PFSK-1 (cell line): Measurements from ENCODE around the gene LSP1.

ENCODE experiments used
- FOXP2 ChIP-seq: optimal IDR thresholded peaks from 2 replicates; pipeline ENCODE3; 2011; ENCODE audit warnings: borderline replicate concordance, control low read depth, inconsistent platforms; ENCODE audit not compliant: insufficient read depth; ENCODE audit errors: extremely low read length, extremely low read depth
- POLR2AphosphoS5 ChIP-seq: IDR thresholded peaks from 2 replicates; pipeline ENCODE4 v1.6.1; 2012; ENCODE audit warnings: low read depth, mild to moderate bottlenecking, control low read depth, low read length, moderate library complexity
- SIN3A ChIP-seq: IDR thresholded peaks from 2 replicates; pipeline ENCODE4 v1.6.1; 2012; ENCODE audit warnings: mild to moderate bottlenecking, low read length, moderate library complexity, borderline replicate concordance; ENCODE audit not compliant: insufficient read depth
- TAF1 ChIP-seq: IDR thresholded peaks from 2 replicates; pipeline ENCODE4 v1.6.1; 2012; ENCODE audit warnings: low read length, control low read depth, borderline replicate concordance; ENCODE audit not compliant: insufficient read depth
- TF ChIP-seq, protein P1 (sequence below), 2 experiments: IDR thresholded peaks; 2 replicates each; pipeline versions ENCODE4 v1.6.1 to v1.8.0; 2011 to 2012; ENCODE audit warnings: low read depth in 2 of 2, low read length in 2 of 2, control low read depth in 1 of 2, inconsistent platforms in 1 of 2, mild to moderate bottlenecking in 1 of 2, moderate library complexity in 1 of 2; ENCODE audit not compliant: insufficient read depth in 1 of 2

The LSP1 gene

DNA sequence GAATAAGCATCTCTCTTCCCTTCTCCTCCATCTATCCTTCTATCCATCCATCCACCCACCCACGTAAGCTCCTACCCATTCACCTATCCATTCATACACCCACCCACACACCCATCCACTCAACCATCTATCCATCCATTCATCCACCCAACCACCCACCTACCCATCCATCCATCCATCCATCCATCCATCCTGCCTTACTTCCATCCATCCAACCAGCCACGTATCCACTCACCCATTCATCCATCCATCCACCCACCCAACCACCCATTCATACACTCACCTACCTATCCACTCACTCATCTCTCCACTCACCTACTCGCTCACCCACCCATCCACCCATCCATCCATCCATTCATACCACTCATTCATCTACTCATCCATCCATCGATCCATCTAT, 79.8 kb downstream of the LSP1 start:
- no peak for TF ChIP-seq POLR2AphosphoS5
- TF ChIP-seq FOXP2 = no peak
- no peak for TF ChIP-seq SIN3A
- TF ChIP-seq, protein P1, sequence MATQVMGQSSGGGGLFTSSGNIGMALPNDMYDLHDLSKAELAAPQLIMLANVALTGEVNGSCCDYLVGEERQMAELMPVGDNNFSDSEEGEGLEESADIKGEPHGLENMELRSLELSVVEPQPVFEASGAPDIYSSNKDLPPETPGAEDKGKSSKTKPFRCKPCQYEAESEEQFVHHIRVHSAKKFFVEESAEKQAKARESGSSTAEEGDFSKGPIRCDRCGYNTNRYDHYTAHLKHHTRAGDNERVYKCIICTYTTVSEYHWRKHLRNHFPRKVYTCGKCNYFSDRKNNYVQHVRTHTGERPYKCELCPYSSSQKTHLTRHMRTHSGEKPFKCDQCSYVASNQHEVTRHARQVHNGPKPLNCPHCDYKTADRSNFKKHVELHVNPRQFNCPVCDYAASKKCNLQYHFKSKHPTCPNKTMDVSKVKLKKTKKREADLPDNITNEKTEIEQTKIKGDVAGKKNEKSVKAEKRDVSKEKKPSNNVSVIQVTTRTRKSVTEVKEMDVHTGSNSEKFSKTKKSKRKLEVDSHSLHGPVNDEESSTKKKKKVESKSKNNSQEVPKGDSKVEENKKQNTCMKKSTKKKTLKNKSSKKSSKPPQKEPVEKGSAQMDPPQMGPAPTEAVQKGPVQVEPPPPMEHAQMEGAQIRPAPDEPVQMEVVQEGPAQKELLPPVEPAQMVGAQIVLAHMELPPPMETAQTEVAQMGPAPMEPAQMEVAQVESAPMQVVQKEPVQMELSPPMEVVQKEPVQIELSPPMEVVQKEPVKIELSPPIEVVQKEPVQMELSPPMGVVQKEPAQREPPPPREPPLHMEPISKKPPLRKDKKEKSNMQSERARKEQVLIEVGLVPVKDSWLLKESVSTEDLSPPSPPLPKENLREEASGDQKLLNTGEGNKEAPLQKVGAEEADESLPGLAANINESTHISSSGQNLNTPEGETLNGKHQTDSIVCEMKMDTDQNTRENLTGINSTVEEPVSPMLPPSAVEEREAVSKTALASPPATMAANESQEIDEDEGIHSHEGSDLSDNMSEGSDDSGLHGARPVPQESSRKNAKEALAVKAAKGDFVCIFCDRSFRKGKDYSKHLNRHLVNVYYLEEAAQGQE (IDR thresholded peaks at IDR 0.05; ENCODE audit: insufficient read depth in 1 of 2, low read depth in 2 of 2, low read length in 2 of 2) = no peak
- no peak for TF ChIP-seq TAF1

DNA sequence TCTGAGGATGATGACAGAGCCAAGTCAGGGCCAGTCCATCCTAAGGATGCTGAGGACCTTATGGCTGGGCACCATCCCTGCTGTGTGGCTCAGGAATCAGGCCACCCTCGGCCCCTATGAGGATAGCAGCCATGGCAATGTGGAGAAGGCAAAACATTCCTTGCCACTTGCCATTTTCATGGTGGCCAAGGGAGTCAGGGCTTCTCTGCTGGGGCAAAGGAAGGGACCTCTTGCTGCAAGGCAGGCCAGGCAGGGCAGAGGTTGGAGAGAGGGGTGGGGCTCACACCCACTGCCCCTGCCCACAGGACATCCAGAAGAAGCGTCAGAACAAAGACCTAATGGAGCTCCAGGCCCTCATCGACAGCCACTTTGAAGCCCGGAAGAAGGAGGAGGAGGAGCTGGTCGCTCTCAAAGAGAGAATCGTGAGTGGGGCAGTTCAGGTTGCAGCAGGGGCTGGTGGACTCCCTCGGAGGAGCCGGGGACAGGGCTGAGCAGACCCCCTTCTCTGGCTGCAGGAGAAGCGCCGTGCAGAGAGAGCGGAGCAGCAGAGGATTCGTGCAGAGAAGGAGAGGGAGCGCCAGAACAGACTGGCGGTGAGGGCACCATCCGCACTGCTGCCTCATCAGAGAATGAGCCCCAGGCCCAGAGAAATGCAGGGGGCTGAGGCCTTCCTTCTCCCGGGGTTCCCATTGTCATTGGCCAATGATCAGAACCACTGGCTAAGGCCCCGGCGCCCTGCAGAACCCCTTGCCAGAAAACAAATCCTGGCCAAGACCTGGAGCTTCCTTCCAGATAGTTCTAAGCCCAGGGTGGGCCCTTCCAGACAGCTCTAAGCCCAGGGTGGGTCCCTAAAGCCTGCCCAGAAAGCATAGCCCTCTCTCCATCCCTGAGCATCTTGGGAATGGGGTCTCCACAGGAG, 80.8 kb downstream of the LSP1 start:
- no peak for TF ChIP-seq SIN3A
- TF ChIP-seq POLR2AphosphoS5 = no peak
- no peak for TF ChIP-seq FOXP2
- TF ChIP-seq, protein P1 (IDR thresholded peaks at IDR 0.05; ENCODE audit: insufficient read depth in 1 of 2, low read depth in 2 of 2, low read length in 2 of 2) = no peak
- no peak for TF ChIP-seq TAF1

DNA sequence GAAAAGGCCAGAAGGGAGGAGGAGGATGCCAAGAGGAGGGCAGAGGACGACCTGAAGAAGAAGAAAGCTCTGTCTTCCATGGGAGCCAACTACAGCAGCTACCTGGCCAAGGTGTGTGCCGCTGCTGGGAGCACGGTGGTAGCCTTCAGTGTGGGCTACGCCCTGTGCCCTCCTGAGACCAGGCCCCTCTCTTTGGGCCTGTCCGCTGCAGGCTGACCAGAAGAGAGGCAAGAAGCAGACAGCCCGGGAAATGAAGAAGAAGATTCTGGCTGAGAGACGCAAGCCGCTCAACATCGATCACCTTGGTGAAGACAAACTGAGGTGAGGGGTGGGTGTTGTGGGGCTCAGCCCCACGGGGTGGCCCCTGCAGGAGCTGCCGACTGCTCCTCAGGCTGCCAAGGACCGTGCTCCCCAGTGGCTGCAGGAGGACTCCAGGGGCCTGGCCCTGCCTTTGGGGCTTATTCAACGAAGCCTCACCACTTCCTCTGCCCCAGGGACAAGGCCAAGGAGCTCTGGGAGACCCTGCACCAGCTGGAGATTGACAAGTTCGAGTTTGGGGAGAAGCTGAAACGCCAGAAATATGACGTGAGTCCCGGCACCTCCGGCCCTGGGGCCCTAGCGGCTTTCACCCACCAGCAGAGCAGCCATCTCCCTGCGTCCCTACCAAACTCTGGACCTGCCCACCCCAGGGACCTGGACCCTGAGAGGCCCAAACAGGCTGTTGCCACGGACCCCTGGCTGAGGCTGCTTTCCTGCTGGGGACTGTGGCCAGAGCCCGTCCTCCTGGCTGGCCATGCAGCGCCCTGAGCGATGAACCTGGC, 81.7 kb downstream of the LSP1 start:
- TF ChIP-seq SIN3A (no peak), POLR2AphosphoS5 (no peak), FOXP2 (no peak), TAF1 (no peak)
- TF ChIP-seq, protein P1 (IDR thresholded peaks at IDR 0.05; ENCODE audit: insufficient read depth in 1 of 2, low read depth in 2 of 2, low read length in 2 of 2) = no peak

DNA sequence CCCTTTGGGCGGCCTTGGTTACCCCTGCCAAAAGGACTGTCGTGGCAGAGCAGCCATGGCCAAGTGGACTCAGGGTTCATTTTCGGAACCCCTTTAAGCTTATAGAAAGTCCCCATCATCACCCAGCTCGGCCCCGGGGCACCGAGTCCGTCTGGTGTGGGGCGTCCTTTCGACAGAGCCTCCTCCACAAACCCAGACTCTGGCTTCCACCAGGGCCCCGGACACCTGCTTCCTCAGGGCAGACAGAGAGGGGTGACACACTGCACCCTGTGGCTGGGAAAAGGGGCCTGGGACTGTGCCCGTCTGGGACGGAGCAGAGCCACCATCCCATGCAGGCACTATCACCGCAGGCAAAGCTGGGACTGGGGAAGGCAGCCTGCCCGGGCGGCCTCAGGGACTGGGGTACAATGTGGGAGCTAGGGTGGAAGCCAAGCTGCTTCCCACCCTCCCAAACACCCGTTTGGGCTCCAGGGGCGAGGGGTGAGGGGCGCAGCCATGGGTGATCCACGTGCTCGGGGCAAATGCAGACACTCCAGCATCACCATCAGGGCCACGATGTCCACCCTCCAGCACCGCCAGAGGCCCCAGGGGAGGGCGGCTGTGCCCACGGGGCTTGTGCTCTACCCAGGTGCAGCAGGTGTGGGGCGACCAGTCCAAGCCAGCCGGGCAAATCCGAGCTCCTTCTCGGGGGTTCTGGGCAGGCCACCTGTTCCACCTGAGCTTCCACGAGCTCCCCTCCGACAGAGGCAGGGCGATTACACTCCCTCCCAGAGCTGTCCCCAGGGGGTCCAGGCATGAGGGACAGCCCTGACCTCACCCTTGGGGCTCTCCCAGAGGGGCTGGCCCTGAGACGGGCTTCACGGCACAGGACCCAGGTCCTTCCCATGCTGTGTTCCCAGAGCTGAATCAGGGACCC, 82.5 kb downstream of the LSP1 start:
- TF ChIP-seq SIN3A (no peak), TAF1 (no peak), FOXP2 (no peak), POLR2AphosphoS5 (no peak)
- TF ChIP-seq, protein P1 (IDR thresholded peaks at IDR 0.05; ENCODE audit: insufficient read depth in 1 of 2, low read depth in 2 of 2, low read length in 2 of 2) = no peak
